ENCODE data around the gene ZNF580.

The ZNF580 gene

DNA sequence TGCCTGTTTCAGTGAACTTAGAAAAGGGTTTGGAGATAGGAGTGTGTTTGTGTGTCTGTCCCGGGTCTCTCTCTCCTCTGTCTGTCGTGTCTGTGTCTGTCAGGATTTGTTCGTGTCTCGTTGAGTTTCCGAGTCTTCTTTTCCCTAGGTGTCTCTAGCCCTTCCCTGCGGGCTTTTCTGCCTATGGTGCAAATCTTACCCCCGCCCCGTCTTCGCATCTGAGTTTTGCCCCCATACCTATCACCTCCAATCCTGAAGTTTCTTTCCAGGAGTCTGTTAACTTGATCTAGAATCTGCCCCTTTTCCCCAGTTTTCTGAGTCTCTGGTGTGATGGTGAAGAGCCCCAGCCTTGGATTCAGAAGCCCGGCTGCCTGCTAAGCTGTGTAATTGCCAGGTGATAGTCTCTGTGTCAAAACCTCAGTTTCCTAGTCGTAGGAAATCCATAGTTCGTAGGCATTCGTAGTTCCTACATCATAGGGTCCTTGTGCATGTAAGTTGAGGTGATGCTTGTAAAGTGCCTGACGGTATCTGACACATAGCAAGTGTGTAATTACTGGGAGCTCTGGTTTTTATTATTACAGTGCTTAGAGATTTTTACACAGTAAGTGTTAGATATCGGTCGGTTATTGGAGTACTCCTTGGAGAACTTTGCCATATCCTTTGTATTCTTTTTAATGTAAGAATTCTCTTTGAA lies 35.0 kb downstream of the ZNF580 start:
- no peak for DNase-seq (ENCODE audit: low read depth in 4 of 4, low spot score in 1 of 4)

GRCh38 chr19:55676383-55676782 lies 35.6 kb downstream of the ZNF580 start:
- no peak for DNase-seq (ENCODE audit: low read depth in 4 of 4, low spot score in 1 of 4)

DNA sequence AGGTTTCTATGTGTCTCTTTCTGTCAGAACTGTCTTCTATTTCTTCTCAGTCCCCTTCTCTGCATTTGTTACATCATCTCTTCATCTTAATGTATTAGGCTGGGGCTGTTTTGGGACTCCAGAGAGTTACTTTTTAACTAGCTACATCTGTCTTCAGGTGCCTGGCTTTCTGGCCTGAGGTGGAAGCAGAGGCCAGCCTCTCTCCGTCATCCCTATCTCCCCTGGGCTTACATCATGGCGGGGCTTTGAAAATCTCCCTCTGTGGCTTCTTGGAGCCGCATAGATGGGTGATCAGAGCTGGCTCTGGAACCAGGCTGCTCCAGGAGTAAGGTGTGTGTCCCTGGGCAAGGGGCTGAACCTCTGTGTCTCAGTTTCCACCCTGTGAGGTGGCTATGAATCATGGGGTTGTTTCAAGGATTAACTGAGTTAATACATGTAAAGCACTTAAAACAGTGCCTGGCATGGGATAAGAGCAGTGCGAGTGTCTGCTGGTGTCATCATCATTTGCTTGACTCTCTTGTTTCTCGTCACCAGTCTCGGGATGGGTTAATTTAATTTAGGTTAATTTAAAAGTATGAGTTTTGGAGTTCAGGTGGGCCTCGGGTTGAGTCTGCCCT lies 36.2 kb downstream of the ZNF580 start:
- no peak for DNase-seq (ENCODE audit: low read depth in 4 of 4, low spot score in 1 of 4)

- no peak for DNase-seq (ENCODE audit: low read depth in 4 of 4, low spot score in 1 of 4)
Observed at GRCh38 chr19:55677572-55678028, 36.8 kb downstream of the ZNF580 start.

DNA sequence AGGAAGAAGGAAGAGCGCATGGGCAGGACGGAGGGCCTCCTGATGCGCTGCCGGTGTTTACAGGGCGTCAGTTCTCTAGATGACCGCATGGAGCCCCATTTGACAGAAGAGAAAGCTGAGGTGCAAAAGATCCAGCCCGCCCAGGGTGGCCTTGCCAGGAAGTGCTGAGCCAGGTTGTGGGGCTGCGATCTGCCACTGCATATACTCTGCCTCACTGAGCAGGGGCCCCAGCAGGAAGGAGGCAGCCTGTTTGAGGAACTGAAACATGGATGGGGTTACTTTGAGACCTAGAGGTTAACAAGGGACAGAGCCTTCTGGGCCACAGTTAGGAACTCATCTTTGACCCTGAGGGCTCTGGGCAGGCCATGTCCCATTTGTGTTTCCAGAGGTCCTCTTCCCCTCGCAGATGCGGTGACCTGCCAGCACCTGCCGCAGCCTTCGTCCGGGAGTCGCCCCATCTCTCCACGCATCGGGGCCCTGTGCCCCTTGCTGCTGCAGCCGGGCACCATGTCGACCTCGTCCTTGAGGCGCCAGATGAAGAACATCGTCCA lies 37.4 kb downstream of the ZNF580 start:
- no peak for DNase-seq (ENCODE audit: low read depth in 4 of 4, low spot score in 1 of 4)

DNA sequence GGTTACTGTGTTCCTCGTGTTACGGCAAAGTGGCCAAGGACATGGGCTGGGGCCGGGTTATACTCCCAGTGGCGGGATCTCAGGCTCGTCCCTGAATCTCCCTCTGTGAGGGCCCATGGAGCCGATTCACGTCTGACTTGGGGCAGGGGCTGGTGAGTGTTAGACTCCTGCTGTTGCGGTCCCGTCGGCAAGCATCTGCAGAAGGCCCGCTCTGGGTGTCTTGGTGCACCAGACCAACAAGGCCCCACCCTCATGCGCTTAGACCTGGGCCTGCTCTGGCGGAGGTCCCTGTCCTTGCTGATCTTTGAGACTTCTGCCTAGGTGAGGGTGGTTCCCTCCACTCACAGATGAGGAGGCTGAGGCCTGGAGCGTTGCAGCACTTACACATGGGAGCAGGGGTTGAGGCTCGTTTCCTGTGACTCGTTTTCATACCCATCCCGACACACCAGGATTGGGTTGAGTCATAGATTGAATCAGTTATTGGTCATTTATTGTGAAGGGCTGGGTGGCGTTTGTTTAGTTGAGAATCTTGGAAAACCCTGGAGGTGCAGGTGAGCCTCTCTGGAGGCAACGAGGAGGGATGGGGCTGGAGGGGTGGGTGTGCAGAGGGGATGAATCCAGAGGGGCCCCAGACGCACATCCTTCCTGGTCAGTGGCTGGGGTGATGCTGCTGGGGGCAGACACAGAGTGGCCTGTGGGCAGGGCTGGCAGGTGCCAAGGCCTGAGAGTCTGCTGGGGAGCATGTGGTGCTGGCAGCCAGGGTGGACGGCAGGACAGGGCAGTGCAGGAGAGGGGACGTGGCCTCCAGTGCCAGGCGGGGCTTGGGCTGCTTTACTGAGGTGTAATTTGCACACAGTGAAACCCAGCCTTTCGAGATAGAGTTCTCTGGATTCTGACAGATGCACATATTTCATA lies 38.8 kb downstream of the ZNF580 start:
- no peak for DNase-seq (ENCODE audit: low read depth in 4 of 4, low spot score in 1 of 4)

DNA sequence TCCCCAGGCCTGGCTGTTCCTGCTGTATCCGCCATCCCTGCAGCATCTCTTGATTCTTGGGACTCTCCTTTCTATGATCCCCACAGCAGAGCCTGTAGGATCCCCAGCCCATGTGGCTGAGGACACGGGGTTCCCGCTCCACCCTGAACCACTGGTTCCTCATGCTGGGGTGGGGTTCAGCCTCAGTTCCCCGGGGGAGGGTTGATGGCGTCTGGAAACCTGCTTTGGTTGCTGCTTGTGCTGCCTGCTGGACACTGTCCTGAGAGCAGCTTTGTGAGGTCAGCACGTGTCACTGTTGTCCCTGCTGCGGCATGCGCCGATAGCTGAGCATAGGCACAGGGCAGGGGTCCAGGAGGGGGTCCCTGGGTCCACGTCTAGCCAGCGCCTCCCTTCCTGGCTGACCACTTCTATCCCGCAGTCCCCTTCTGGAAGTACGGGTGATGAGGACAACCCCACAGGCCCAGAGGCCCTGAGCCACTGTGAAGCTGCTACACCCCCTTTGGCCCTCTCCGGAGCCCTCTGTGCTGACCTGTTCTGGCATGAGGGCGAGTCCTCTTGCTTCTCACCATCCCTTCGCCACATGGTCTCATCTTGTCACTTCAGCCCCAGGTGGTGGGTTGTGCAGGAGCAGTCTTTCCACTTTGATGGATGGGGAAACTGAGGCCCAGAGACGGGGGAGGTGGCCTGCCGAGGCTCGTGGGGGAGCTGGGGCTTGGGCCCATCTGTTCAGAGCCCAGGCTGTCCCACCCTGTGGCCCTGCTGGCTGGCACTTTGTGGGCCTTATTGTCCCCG lies 39.7 kb downstream of the ZNF580 start:
- DNase-seq (ENCODE audit: low read depth in 4 of 4, low spot score in 1 of 4) = no peak

- DNase-seq (ENCODE audit: low read depth in 4 of 4, low spot score in 1 of 4) = no peak
Observed at GRCh38 chr19:55681131-55682092, 40.6 kb downstream of the ZNF580 start.

DNA sequence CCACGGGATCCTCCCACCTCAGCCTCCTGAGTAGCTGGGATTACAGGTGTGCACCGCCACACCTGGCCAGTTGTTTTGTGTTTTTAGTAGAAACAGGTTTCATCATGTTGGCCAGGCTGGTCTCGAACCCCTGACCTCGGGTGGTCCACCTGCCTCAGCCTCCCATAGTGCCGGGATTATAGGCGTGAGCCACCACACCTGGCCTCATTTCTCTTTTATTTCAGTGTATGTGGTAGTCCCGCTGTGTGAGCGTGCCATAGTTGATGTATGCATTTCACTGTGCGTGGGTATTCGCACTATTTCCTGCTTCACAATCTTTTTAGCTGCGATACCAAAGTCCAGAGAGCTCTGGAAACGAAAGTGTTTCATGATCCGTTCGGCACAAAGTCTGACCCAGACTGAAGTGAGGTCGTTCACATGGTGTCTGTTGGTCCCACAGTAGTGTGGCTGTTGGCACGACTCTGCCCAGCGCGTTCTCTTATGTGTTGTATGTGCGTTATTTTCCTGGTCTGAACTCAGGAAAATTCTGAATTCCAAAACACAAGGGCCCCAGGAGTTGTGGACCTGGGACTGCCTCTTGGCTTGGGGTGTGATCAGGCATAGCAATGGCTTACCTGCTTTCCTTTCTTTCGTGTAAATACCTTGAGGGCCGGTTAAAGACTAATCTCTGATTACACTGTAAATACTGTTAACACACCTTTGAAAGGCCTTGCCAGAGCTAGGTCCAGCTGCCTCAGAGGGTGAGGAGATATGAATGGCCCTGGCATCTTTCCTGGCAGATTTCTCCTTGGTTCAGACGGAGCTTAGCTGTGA lies 42.9 kb downstream of the ZNF580 start:
- no peak for DNase-seq (ENCODE audit: low read depth in 4 of 4, low spot score in 1 of 4)

DNA sequence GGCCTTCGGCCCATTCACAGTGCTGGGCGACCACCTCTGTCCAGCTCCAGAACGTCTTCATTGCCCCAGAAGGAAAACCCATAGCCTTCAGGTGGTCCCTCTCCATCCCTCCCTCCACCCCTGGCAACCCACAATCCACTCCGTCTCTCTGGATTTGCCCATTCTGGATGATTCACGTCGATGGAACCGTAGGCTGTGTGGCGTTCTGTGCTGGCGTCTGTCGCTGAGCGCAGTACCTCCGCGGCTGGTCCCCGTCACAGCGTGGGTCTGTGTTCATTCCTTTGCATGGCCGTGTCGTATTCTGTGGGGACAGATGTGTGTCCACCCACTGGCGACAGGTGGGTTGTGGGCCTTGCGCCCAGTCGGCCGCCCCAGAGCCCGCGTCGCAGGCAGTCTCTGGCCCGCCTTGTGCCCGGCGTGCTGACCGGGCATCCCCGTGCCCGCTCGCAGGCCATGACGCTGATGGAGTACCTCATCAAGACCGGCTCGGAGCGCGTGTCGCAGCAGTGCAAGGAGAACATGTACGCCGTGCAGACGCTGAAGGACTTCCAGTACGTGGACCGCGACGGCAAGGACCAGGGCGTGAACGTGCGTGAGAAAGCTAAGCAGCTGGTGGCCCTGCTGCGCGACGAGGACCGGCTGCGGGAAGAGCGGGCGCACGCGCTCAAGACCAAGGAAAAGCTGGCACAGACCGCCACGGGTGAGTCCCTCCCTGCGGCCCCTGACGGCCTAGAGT lies 44.3 kb downstream of the ZNF580 start:
- DNase-seq (ENCODE audit: low read depth in 4 of 4, low spot score in 1 of 4) = no peak

DNA sequence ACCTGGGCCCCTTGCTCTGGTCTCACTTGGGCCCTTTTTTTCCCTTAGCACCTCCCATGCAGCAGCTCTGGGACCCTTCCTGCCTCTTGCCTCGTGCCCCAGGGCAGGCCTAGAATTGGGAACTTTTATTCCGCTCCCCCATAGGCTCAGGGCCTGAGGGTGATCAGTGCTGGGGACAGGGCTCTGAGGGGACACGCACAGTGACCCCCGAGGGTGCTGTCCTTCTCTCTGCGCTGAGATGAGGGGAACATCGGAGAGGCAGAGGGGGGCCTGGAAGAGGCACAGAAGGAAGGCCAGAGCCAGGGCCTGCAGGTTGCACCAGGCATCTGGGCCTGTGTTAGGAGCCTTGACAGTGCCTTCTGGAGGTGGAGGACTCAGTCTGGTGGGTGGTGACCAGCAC lies 45.0 kb downstream of the ZNF580 start:
- no peak for DNase-seq (ENCODE audit: low read depth in 4 of 4, low spot score in 1 of 4)

DNA sequence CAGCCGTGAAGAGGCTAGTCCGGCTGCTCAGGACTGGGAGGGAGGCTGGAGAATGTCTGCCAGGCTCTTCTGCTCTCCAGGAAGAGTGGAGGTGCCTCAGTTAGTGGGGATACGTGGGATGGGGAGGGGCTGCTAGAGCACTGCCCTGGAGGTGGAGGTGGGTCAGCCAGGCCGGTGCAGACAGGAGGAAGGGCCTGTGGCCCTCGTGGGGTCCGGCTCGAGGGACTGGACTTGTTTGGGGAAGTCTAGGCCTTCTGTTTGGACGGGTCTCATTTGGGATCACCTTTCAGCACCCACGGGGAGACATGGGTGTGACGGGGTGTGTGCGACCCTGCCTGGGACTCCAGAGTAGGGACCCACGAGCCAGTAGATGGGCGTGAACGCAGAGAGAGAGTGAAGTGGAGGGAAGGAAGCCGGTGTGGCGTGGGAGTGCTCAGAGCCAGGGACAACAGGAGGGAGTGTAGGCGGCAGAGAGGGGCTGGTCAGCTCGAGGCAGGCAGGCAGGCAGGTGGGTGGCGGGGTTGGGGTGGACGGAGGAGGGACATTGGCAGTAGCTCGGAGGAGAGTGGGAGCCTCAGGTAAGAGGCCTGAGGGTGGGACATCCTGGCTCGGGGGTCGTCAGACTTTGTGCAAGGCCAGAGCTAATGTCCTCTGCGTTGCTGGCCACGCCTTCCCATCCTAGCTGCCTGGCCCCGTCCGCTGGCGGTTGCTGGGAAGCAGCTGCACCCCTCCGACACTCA lies 45.7 kb downstream of the ZNF580 start:
- DNase-seq (ENCODE audit: low read depth in 4 of 4, low spot score in 1 of 4) = no peak

GRCh38 chr19:55687281-55688201 lies 46.7 kb downstream of the ZNF580 start:
- DNase-seq (ENCODE audit: low read depth in 4 of 4, low spot score in 1 of 4) = no peak

GRCh38 chr19:55688422-55689218 lies 47.8 kb downstream of the ZNF580 start:
- no peak for DNase-seq (ENCODE audit: low read depth in 4 of 4, low spot score in 1 of 4)

DNA sequence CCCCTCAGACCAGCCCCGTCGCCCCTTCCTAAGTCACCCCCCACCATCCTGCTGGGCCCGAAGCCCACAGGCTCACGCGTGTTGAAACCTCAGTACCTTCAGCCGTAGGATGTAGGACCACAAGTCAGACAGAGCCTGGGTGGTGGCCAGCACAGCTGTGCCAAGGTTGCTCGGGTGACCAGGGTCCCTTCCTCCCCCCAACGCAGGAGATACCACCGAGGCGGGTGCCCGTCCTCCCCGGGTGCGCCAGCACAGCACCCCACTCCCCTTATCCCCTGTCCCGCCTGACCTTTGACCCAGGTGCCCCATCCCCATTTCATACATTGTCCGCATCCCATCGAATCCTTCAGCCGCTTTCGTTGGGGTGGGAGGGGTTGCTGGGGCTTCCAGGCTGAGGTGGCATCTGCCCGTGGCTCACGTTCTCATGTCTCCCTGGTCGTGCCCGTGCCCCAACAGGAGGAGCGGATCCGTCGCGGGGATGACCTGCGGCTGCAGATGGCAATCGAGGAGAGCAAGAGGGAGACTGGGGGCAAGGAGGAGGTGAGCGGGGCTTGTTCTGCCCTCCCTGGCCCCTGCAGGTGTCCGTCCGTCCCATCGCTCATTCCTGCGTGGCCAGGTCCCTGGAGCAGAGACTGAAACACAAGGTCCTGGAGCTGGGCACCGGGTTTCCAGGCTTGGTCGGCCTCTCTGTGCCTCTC lies 48.8 kb downstream of the ZNF580 start:
- no peak for DNase-seq (ENCODE audit: low read depth in 4 of 4, low spot score in 1 of 4)

All from stimulated activated CD4-positive, alpha-beta T cell treated with anti-CD3 and anti-CD28 coated beads, Interleukin-1b, Interleukin-23, amount 100 ng/mL, for 24 hours (primary cell).